HG03108 (cell line): ENCODE data around the gene STH.

Experiments
- ATAC-seq: cut with Tn5 transposase; IDR thresholded peaks from one replicate; pipeline ENCODE4 v1.9.1; 2021; ENCODE audit warnings: moderate library complexity; ENCODE audit not compliant: unreplicated experiment

STH gene

GRCh38 chr17:46042925-46043324 lies 43.9 kb downstream of the STH start:
- no peak for ATAC-seq

GRCh38 chr17:46043606-46044005 lies 44.6 kb downstream of the STH start:
- no peak for ATAC-seq

- ATAC-seq = no peak
Observed at GRCh38 chr17:46044286-46044928, 45.4 kb downstream of the STH start.

- no peak for ATAC-seq
Observed at GRCh38 chr17:46044989-46045388, 45.9 kb downstream of the STH start.

GRCh38 chr17:46045639-46046038 lies 46.6 kb downstream of the STH start:
- no peak for ATAC-seq

GRCh38 chr17:46046957-46047356 lies 47.9 kb downstream of the STH start:
- no peak for ATAC-seq

- no peak for ATAC-seq
Observed at GRCh38 chr17:46047398-46047797, 48.3 kb downstream of the STH start.

- no peak for ATAC-seq
Observed at GRCh38 chr17:46047856-46048255, 48.8 kb downstream of the STH start.
